Right lobe of liver (tissue), 4 donors: ENCODE data around the gene TMED3.

Source experiments
- POLR2A ChIP-seq: fragments of 450-650 bp; IDR thresholded peaks from one replicate; pipeline ENCODE4 v1.6.1; 2017; ENCODE audit warnings: antibody characterized with exemption, mild to moderate bottlenecking
- TF ChIP-seq, protein P1 (sequence below), 4 donors: fragments of 200-600 bp in 3 of 4; fragments of 450-650 bp in 1 of 4; IDR thresholded peaks; one replicate each; pipeline versions ENCODE4 v1.5.1 to v1.8.0; 2016 to 2022; ENCODE audit warnings: antibody characterized with exemption in 4 of 4, mild to moderate bottlenecking in 2 of 4
- donor health status: DM: no; HTN: no; CAD: no.
- donor health status: DM: no; HTN: no; CAD: no.
- donor health status: DM: no; HTN: yes; CAD: no.

GRCh38 chr15:79365765-79366164 lies 54.9 kb downstream of the TMED3 start:
- TF ChIP-seq, protein P1, sequence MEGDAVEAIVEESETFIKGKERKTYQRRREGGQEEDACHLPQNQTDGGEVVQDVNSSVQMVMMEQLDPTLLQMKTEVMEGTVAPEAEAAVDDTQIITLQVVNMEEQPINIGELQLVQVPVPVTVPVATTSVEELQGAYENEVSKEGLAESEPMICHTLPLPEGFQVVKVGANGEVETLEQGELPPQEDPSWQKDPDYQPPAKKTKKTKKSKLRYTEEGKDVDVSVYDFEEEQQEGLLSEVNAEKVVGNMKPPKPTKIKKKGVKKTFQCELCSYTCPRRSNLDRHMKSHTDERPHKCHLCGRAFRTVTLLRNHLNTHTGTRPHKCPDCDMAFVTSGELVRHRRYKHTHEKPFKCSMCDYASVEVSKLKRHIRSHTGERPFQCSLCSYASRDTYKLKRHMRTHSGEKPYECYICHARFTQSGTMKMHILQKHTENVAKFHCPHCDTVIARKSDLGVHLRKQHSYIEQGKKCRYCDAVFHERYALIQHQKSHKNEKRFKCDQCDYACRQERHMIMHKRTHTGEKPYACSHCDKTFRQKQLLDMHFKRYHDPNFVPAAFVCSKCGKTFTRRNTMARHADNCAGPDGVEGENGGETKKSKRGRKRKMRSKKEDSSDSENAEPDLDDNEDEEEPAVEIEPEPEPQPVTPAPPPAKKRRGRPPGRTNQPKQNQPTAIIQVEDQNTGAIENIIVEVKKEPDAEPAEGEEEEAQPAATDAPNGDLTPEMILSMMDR (IDR thresholded peaks at IDR 0.05): no peak
- no peak for TF ChIP-seq POLR2A
